GM18507 (cell line): ENCODE data around the gene NRSN2.

Experiments used
- DNase-seq: peaks from one replicate; pipeline ENCODE4 v3.0.0; 2011; ENCODE audit warnings: low read depth; ENCODE audit not compliant: insufficient read length; ENCODE audit errors: extremely low spot score
- FAIRE-seq: peaks from 2 replicates; lab custom pipeline; 2011; peaks lifted over from hg19 to GRCh38; lab: Jason Lieb, UNC

NRSN2 gene, protein sequence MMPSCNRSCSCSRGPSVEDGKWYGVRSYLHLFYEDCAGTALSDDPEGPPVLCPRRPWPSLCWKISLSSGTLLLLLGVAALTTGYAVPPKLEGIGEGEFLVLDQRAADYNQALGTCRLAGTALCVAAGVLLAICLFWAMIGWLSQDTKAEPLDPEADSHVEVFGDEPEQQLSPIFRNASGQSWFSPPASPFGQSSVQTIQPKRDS

DNA sequence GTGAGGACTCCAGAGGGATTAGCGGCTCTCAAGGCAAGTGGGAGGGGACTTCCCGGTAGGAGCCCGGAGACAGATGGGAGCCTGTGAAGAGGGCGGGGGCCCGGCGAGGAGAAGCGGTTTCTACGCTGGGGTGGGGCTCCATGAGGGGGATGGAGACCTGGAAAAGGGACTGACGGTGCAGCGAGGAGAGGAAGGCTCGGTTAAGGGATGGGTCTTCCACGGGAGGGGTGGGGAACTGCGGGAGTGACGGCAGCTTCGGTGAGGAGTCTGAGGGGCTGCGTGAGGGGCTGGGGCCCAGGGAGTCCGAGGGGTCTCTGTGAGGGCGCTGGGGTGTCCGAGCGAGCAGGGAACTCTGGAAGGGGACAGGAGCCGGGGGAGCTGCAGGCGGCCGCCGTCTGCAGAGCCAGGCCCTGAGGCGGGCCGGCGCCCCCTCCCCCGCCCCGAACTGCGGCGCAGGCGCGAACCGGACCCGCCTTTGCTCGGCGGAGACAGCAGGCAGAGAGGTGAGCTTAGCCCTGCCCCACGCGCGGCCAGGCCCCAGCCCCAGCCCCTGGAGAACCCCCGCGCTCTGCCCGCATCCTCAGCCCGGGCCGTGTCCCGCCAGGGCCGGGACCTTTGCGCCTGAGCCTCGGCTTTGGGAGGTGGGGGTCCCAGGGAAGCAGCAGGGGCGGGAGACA is at the start of gene NRSN2:
Gene NRSN2, plus strand, starts transcription at position 472 of the 677 bp plus-strand sequence. CDS start 2,533 bp downstream, outside the sequence.
- DNase-seq: peak; percentile 40

DNA sequence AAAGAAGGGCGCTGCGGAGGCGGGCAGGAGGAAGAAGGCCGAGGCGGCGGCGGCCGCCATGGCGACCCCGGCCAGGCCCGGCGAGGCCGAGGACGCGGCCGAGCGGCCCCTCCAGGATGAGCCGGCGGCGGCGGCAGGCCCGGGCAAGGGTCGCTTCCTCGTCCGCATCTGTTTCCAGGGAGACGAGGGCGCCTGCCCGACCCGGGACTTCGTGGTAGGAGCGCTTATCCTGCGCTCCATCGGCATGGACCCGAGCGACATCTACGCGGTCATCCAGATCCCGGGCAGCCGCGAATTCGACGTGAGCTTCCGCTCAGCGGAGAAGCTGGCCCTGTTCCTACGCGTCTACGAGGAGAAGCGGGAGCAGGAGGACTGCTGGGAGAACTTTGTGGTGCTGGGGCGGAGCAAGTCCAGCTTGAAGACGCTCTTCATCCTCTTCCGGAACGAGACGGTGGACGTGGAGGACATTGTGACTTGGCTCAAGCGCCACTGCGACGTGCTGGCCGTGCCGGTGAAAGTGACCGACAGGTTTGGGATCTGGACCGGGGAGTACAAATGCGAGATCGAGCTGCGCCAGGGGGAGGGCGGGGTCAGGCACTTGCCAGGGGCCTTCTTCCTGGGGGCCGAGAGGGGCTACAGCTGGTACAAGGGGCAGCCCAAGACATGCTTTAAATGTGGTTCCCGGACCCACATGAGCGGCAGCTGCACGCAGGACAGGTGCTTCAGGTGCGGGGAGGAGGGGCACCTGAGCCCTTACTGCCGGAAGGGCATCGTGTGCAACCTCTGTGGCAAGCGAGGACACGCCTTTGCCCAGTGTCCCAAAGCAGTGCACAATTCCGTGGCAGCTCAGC is 48.8 kb upstream of the NRSN2 start:
- DNase-seq (no peak), FAIRE-seq (peak; percentile 72)

More for the DNA sequence above, at the start of gene NRSN2:
- no peak for FAIRE-seq

DNA sequence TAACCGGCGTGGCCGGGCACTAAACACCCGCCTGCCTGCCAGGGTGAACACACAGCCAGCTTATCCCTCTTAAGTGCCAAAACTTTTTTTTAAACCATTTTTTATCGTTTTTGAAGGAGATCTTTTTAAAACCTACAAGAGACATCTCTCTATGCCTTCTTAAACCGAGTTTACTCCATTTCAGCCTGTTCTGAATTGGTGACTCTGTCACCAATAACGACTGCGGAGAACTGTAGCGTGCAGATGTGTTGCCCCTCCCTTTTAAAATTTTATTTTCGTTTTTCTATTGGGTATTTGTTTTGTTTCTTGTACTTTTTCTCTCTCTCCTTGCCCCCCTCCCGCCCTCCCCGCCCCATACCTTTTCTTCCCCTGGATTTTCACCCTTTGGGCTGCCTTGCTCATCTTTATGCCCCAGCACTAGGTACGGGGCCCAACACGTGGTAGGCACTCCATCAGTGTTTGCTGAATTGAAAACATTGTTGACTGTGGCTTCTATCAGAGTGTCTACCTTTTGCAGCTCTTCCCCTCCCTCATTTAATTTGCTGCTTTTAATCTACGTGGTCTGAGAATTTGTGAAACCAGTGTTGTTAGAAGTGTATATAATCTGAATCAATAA is 48.0 kb upstream of the NRSN2 start:
- FAIRE-seq: no peak

DNA sequence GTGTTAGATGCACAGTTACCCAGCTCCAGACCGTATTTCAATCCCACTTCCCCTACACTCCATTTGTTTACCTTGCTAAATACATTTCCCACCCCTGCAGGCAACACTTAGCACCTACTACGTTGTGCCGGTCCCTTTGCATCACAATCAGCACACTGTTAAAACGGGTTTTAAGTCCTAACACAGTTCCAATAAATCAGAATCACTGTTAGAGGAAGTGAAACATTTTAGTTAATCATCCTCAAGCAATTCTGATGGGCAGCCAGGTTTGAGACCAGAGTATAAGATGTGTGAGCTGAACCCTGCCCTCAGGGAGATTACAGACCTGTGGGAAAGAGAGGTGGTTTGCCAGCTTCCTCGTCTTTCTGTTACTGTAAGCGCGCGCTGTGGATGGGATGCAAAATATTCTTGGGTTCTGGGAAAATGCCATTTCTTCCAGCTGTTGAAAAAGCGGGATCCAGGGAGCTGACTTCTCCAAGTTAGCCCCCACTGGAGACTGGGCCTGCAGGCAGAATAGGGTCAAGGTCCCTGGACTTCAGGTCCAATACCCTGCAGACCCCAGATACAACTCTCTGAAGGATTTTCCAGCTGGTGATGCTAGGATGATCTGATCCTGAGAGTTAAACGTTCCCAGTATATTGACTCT is 46.4 kb upstream of the NRSN2 start:
- no peak for DNase-seq
- peak; percentile 31 for FAIRE-seq

More for the DNA sequence above, 48.0 kb upstream of the NRSN2 start:
- no peak for DNase-seq

DNA sequence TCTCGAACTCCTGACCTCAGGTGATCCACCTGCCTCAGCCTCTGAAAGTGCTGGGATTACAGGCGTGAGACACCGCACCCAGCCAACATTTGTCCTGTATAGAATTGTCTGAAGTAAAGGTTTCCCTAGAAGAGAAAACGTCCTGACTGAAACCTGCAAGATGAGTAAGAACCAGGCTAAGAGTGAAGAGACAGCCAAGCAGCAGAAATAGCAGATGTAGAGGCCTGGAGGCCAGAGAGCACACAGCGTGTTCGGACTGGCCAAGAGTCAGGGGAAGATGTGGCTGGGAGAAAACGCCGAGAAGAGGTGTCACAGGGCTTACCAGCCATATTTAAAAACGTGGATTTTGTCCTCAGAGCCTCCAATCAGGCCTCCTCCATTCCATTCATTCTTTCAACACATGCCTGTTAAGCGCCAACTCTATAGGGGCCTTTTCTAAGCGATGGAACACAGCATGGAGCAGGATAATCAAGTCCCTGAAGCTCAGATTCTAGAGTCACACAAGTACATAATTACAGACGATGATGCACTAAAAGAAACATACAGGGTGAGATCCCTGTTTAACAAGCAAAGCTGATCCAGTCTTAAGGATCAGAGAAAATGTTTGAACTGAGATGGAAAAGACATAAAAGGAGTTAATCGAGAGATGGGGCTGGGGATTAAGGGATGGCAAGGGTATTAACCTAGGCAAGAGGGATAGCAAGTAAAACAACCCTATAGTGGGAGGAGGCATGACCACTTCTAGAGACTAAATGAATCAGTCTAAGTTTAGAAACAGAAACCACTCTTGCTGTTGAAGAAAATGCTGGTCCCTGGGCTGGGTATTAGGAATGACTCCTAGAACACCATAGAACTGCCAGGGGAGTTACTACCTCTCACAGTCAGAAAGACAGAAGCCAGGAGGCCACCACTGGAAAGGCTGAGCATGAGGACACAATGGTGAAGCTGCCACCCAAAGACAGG is 44.7 kb upstream of the NRSN2 start:
- DNase-seq (no peak), FAIRE-seq (no peak)

DNA sequence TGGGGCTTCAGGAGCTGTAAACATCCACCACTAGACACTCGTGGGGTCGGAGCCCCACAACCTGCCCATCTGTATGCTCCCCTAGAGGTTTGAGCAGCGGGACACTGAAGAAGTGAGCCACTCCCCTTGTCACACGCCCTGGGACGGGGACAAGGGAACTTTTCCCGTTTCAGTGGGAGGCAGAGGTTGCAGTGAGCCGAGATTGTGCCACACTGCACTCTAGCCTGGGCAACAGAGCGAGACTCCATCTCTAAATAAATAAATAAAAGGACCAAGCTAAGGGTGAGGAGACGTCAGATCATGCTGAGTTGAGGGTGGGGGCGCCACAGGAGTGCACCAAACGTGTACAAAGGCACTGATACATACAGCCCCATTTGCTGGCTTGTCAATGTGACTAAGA is 41.2 kb upstream of the NRSN2 start:
- no peak for FAIRE-seq

DNA sequence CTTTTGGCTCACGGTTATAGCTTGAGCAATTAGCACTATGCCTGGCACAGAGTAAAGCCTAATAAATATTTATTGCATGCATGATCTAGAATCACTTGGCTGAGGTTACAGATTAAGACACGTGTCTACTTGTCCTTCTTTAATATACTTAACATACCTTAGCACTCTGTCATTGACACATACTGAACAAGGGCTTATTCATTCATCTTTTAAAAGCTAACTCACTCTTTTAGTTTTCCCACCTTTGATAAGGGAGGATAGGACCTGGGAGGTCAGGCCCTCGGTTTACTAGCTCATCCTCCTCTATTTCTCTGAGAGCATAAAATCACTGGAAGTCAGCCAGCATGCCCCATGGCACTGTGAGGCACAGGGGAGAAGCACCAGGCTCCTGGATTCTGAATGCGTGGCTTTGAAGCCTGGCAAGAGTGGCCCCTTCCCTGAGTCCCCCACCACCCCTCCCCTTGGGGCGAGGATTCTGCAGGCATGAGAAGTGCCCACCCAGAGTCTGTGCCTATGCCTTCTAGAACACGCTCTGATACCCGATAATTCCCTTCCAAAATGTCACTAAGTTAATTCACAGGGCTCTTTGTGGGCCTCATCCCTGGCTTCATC is 38.4 kb upstream of the NRSN2 start:
- no peak for DNase-seq
- FAIRE-seq: no peak

More for the DNA sequence above, 41.2 kb upstream of the NRSN2 start:
- no peak for DNase-seq

DNA sequence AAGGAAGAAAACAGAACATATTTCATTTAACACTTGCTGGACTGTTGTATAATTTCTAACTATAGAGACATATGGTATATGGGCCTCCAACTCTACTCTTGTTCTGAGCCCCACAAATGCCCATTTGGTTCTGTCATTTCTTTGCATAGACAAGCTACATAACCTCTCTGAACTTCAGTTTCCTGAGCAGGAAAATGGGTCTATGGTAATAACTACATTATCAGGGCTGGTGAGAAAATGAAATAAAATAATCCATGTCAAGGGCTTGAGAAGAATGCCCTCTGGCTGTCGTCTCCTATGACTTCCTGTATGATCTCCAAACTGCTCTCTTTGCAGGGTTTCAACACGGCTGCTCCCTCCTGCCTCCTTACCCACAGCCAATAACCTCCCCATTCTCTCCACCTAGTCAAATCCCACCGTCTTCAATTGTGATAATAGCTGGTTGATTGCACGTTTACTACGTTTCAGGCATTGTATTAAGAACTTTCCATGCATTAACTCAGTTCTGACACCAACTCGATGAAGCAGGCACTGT is 37.5 kb upstream of the NRSN2 start:
- DNase-seq (no peak), FAIRE-seq (no peak)

DNA sequence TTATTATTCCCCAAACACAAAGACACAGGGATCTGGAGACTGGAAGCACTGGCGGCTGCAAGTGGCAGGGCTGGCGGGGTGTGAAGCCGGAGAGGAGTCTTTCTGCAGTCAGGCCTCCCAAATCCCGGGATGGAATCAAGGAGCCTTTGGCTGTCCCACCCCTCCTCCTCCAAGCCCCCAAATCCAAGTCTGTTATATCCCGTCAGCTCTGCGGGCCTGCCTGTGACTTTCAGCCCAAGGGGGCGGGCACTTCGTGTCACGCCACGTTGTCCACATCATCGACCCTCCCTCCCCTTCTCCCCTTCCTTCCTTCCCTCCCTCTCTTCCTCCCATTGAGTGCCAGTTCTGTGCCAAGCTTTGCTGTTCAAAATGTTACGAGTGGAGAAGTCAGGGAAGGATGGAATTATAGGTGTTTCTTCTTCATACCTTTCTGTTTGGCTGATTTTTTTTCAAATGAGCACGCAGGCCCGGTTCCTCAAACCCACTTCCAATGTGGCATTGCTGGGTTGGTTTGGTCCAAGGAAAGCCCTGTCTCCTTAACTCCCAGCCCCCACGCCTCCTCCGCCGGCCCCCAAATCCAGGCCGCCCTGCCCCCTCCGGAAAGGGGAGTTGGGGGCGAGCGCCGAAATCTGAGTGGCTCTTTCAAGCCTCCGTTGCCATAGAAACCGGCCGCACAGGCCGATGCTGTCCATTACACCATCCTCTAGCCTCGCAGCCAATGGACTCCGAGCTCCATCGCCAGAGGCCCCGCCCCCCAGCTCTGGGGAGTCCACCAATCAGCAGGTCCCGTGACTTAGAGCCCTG is 36.9 kb upstream of the NRSN2 start:
- FAIRE-seq (peak; percentile 80), DNase-seq (peak; percentile 81)

DNA sequence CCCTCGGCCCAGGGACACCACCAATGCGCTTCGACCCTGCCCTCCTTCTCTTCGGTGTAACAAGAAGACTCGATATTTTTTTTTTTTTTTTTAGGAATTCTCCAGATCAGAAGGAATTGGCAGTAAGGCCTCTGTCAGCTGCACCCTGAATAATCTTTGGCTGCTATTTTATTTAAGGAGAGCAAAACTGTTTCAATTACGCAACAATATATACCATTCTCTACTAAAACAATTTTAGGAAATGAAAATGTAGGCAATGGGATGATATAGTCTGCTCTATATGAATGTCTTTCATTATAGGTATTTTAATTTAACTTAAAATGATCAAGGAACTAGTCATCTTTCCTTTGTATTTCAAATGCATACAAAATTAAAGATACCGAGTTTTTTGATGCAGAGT is 36.3 kb upstream of the NRSN2 start:
- DNase-seq (no peak), FAIRE-seq (peak; percentile 15)

DNA sequence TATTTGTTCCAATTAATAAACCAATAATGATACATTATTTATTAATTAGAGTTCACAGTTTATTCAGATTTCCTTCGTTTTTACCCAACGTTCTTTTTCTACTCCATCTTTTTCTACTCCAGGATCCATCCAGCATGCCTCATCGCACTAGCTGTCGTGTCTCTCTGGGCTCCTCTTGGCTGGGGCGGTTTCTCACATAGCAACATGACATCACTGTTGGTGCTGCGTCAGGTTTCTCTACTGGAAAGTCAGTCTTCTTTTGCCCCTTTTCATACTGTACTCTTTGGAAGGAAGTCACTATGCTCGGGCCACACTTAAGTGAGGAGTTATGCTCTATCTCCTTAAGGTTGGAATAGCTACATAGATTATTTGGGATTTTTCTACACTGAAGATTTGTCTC is 35.3 kb upstream of the NRSN2 start:
- FAIRE-seq: no peak

DNA sequence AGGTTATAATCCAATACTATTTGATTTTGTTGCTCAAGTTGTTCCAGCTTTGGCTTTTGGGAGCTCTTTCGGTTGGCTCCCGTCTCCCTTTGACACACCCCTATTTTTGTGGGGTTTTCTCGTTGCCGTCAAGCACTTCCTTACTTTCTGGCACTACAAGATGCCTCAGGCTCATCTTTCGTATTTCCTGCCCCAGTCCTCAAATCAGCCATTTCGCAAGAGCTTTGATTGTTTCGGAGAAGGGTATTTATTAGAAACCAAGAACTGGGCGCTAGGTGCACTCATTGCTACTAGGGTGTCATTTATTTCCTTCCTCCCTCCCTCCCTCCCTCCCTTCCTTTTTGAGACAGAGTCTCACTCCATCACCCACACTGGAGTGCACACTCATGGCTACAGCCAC is 34.8 kb upstream of the NRSN2 start:
- FAIRE-seq: no peak

More for the DNA sequence above, 35.3 kb upstream of the NRSN2 start:
- DNase-seq: no peak

DNA sequence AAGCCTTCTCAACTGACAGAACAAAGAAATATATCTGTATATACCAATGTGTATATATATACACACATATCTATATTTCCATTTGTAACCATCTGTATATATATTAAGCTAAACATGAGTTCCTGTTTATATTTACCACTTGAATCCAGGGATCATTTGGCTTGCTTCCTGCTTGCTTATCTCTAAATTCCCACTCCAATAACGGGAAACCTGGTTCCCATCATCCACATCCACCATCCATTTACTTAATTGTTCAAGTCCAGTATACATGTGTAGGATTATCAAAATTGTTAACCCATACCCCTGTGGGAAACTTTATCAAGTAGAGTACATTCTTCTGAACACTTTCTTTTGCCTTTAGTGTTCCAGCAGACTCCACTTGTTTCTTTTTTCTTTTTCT is 34.0 kb upstream of the NRSN2 start:
- FAIRE-seq: no peak

More for the DNA sequence above, 34.8 kb upstream of the NRSN2 start:
- no peak for DNase-seq

DNA sequence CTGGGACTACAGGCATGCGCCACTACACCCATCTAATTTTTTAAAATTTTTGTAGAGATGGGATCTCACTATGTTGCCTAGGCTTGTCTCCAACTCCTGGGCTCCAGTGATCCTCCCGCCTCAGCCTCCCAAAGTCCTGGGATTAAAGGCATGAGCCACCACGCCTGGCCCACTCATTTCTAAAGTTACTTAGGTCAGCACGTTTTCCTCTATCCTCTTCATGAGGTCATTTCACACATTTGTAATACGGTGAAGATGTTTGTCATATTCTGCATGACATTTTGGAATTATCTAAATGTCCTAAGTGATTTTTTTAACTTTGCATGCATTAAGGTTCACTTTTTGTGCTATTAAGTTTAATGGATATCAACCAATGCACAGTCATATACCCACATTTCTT is 33.5 kb upstream of the NRSN2 start:
- FAIRE-seq (no peak), DNase-seq (no peak)

More for the DNA sequence above, 34.0 kb upstream of the NRSN2 start:
- DNase-seq: no peak

DNA sequence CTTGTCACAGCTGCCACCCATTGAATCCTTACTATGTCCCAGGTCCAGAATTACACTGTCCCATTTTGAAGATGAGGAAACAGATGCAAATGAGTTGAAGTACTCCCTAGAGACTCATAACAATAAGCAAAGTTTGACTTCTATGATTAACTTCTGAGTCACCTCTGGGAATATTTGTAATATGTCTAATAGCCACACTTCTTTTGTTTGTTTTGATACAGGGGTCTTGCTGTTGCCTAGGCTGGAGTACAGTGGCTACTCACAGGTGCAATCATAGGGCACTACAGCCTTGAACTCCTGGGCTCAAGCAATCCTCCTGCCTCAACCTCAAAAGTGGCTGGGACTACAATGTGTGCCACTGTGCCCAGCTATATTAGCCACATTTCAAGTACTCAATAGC is 33.0 kb upstream of the NRSN2 start:
- DNase-seq (no peak), FAIRE-seq (no peak)

DNA sequence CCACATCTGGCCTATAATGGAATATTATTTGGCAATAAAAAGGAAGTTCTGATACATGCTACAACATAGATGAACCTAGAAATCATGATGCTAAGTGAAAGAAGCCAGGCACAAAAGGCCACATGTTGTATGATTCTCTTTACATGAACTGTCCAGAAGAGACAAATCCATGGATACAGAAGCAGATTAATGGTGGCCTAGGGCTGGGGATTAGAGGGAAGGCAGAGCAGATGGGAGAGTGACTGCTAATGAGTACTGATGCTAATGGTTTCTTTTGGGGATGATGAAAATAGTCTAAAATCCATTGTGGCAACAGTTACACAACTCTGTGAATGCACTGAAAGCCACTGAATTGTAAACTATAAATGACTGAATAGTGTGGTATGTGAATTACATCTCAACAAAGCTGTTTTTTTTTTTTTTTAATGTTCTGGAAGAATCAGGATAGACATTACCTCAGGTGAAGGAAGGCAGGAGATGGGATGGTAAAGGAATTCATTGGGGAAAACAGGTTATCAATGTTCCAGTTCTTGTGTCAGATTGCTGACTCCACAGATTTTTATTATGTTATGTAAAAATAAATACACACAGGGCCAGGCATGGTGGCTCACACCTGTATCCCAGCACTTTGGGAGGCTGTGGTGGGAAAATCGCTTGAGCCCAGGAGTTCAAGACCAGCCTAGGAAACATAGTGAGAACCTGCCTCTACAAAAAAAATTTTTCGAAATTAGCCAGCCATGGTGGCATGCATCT is 30.4 kb upstream of the NRSN2 start:
- DNase-seq (no peak), FAIRE-seq (no peak)
